Endothelial cell of hepatic sinusoid (primary cell): ENCODE measurements around the gene ANKRD13A.
"Not testable (repeated sequence)": the region's sequence is repeated elsewhere in the genome, so short reads cannot be mapped to it uniquely, and the experiment has no call there.

ENCODE experiments used
- in situ Hi-C: cut with HindIII; loops from 2 replicates; pipeline ENCODE4 v1.10.0; 2017; ENCODE audit warnings: low sequenced_read_pairs

ANKRD13A gene

GRCh38 chr12:110042264-110042663 lies 43.0 kb downstream of the ANKRD13A start:
- in situ Hi-C loops = no loop called here

GRCh38 chr12:110046451-110047187 lies 47.4 kb downstream of the ANKRD13A start:
- in situ Hi-C loops = no loop called here

- in situ Hi-C loops = no loop called here
Observed at GRCh38 chr12:110047297-110047940, 48.2 kb downstream of the ANKRD13A start.

- in situ Hi-C loops = no loop called here
Observed at GRCh38 chr12:110048242-110049027, 49.2 kb downstream of the ANKRD13A start, which contains the start of gene C12orf76. TSS of gene C12orf76 (minus strand) at chr12:110048522. CDS start at chr12:110048495, 27 bp downstream.

GRCh38 chr12:110049034-110049433 lies 49.8 kb downstream of the ANKRD13A start:
- in situ Hi-C loops = not testable (repeated sequence)

GRCh38 chr12:110049666-110050065 lies 50.4 kb downstream of the ANKRD13A start:
- in situ Hi-C loops = loop anchor here (10.0 kb wide), 1 partner anchor 75 kb away; the partner anchor contains the start of gene IFT81

GRCh38 chr12:110050927-110051326 lies 51.7 kb downstream of the ANKRD13A start:
- in situ Hi-C loops = loop anchor here (10.0 kb wide), 1 partner anchor 74 kb away; the partner anchor contains the start of gene IFT81

GRCh38 chr12:110055375-110056352 lies 56.4 kb downstream of the ANKRD13A start:
- in situ Hi-C loops = loop anchor here (5.0 to 10.0 kb wide), 3 partner anchors 69 to 232 kb away; partner anchors contain the start of gene IFT81

GRCh38 chr12:110056643-110057042 lies 57.4 kb downstream of the ANKRD13A start:
- in situ Hi-C loops = loop anchor here (5.0 to 10.0 kb wide), 3 partner anchors 68 to 231 kb away; partner anchors contain the start of gene IFT81

- in situ Hi-C loops = loop anchor here (5.0 to 10.0 kb wide), 3 partner anchors 66 to 228 kb away; partner anchors contain the start of gene IFT81
Observed at GRCh38 chr12:110058875-110059615, 59.8 kb downstream of the ANKRD13A start.

- in situ Hi-C loops = loop anchor here (5.0 to 10.0 kb wide), 3 partner anchors 65 to 228 kb away; partner anchors contain the start of gene IFT81
Observed at GRCh38 chr12:110059651-110060000, 60.4 kb downstream of the ANKRD13A start.

- in situ Hi-C loops = no loop called here
Observed at GRCh38 chr12:110062241-110062640, 63.0 kb downstream of the ANKRD13A start.

GRCh38 chr12:110065540-110065939 lies 66.3 kb downstream of the ANKRD13A start:
- in situ Hi-C loops = no loop called here

- in situ Hi-C loops = no loop called here
Observed at GRCh38 chr12:110067531-110067930, 68.3 kb downstream of the ANKRD13A start.

GRCh38 chr12:110068115-110068514 lies 68.9 kb downstream of the ANKRD13A start:
- in situ Hi-C loops = not testable (repeated sequence)

- in situ Hi-C loops = no loop called here
Observed at GRCh38 chr12:110068654-110069053, 69.4 kb downstream of the ANKRD13A start.

GRCh38 chr12:110071504-110071903 lies 72.3 kb downstream of the ANKRD13A start:
- in situ Hi-C loops = no loop called here

GRCh38 chr12:110071967-110072366 lies 72.7 kb downstream of the ANKRD13A start:
- in situ Hi-C loops = no loop called here

- in situ Hi-C loops = not testable (repeated sequence)
Observed at GRCh38 chr12:110072636-110073035, 73.4 kb downstream of the ANKRD13A start.
